PC-9 (cell line): Measurements from ENCODE around the gene DENND2D. TPM values are rescaled to one million over a fixed set of nuclear protein-coding genes. Genes with fewer than 3 reads are reported as not detected.

ENCODE experiments used
- BruUV-seq: library from RNA; stranded (reverse); fragments of 400-500 nt; replicated peaks from 2 replicates; lab custom pipeline; 2021; lab: Mats Ljungman, UMichigan
- CTCF ChIA-PET: fragments of 300-600 bp; sonication (Branson Sonifier 250); formaldehyde crosslinking; loops from one replicate; lab custom pipeline; 2022; ENCODE audit warnings: antibody characterized with exemption; lab: Charles Lee
- POLR2A ChIA-PET: fragments of 300-600 bp; sonication (Branson Sonifier 250); formaldehyde crosslinking; loops from one replicate; lab custom pipeline; 2022; ENCODE audit warnings: antibody characterized with exemption; ENCODE audit not compliant: unreplicated experiment; lab: Charles Lee
- DNase-seq, 2 experiments: peaks; one replicate each; pipeline versions ENCODE4 v3.0.0 to v3.0.0-alpha.2; 2015 to 2022; ENCODE audit warnings: mixed read lengths in 1 of 2
- H2AFZ ChIP-seq: fragments of 200-600 bp; sonication (generic); 2 replicates; pipeline ENCODE4 v1.8.1; 2017; ENCODE audit warnings: antibody characterized with exemption
- H3F3A ChIP-seq: fragments of 200-600 bp; sonication (generic); 2 replicates; pipeline ENCODE4 v1.8.1; 2017; ENCODE audit warnings: antibody characterized with exemption, mild to moderate bottlenecking, low read depth; ENCODE audit not compliant: insufficient read depth
- H3K27ac ChIP-seq: fragments of 200-600 bp; sonication (generic); 2 replicates; pipeline ENCODE4 v1.6.1; 2016; ENCODE audit warnings: mixed run types
- H3K27me3 ChIP-seq: fragments of 200-600 bp; sonication (generic); 2 replicates; pipeline ENCODE4 v1.6.1; 2016; ENCODE audit warnings: low read depth, mixed run types; ENCODE audit not compliant: insufficient read depth
- H3K36me3 ChIP-seq: fragments of 200-600 bp; sonication (generic); 2 replicates; pipeline ENCODE4 v1.6.1; 2016; ENCODE audit warnings: low read depth, mixed run types
- H3K4me1 ChIP-seq: fragments of 200-600 bp; sonication (generic); replicated peaks from 2 replicates; pipeline ENCODE4 v1.6.1; 2016; ENCODE audit warnings: mixed run types; ENCODE audit not compliant: insufficient read depth
- H3K4me2 ChIP-seq: fragments of 200-600 bp; sonication (generic); 2 replicates; pipeline ENCODE4 v1.6.1; 2017; ENCODE audit warnings: mixed run types
- H3K4me3 ChIP-seq: fragments of 200-600 bp; sonication (generic); 2 replicates; pipeline ENCODE4 v1.6.1; 2016; ENCODE audit warnings: mixed run types
- H3K79me2 ChIP-seq: fragments of 200-600 bp; sonication (generic); 2 replicates; pipeline ENCODE4 v1.6.1; 2017; ENCODE audit warnings: low read depth, mixed run types
- H3K9me2 ChIP-seq: fragments of 200-600 bp; sonication (generic); 2 replicates; pipeline ENCODE4 v1.8.1; 2017; ENCODE audit warnings: mild to moderate bottlenecking; ENCODE audit not compliant: insufficient read depth
- H3K9me3 ChIP-seq: fragments of 200-600 bp; sonication (generic); 2 replicates; pipeline ENCODE4 v1.8.1; 2016; ENCODE audit warnings: low read depth; ENCODE audit not compliant: insufficient read depth
- H4K20me1 ChIP-seq: fragments of 200-600 bp; sonication (generic); 2 replicates; pipeline ENCODE4 v1.8.1; 2017; ENCODE audit not compliant: insufficient read depth
- CTCF ChIP-seq: fragments of 200-600 bp; sonication (generic); conservative IDR thresholded peaks from 2 replicates; pipeline ENCODE4 v1.6.1; 2017; ENCODE audit warnings: mixed run types, antibody characterized with exemption, mild to moderate bottlenecking, moderate library complexity
- EZH2 ChIP-seq: fragments of 200-600 bp; sonication (generic); IDR thresholded peaks from 2 replicates; pipeline ENCODE4 v1.8.0; 2017; ENCODE audit warnings: antibody characterized with exemption, low read depth
- intact Hi-C: fragments of 100-400 bp; cut with micrococcal nuclease; formaldehyde crosslinking; loops from one replicate; pipeline ENCODE4 v1.10.0; 2022; ENCODE audit not compliant: unreplicated experiment
- total RNA-seq: library from RNA; stranded (reverse); gene quantifications from 2 replicates; pipeline ENCODE4 v1.2.3, GENCODE V29; 2021

DENND2D gene
- total RNA-seq, 1 experiment from 2014 or later, result 44.9 TPM

GRCh38 chr1:111139324-111139955 lies 61.0 kb downstream of the DENND2D start:
- Histone ChIP-seq H3K9me3 (no peaks in the 10 kb centered on the region), H3F3A (peaks cover 8% of the 10 kb centered on the region), H2AFZ (peak overlapping the region; percentile 95), H3K4me2 (peak overlapping the region; percentile 98), H3K27ac (peak overlapping the region; percentile 70), H3K79me2 (peaks cover 65% of the 10 kb centered on the region), H3K9me2 (no peaks in the 10 kb centered on the region), H3K4me3 (peak overlapping the region; percentile 72), H3K27me3 (no peaks in the 10 kb centered on the region), H3K36me3 (peaks cover 32% of the 10 kb centered on the region), H4K20me1 (peaks cover 19% of the 10 kb centered on the region), H3K4me1 (peaks cover 28% of the 10 kb centered on the region)
- TF ChIP-seq EZH2, result no peak
- TF ChIP-seq CTCF, result no peak
- POLR2A ChIA-PET, result interaction anchor here (0.7 to 0.8 kb wide), 2 partner anchors 35 to 309 kb away, joined by 4 to 13 read pairs; partner anchors contain the start of gene WDR77
- intact Hi-C loops, result no loop called here
- CTCF ChIA-PET, result no interaction called here
- peak in 1 of 2 experiments; percentile 61 for DNase-seq
- BruUV-seq, result TSS peak; percentile 55

Other genes starting within 250 kb of the DENND2D start
- gene LRIF1, start 236.7 kb downstream of the DENND2D start, total RNA-seq, result 11.8 and 13.5 TPM in 2 replicates
- 34.8 and 37.9 TPM in 2 replicates for gene DRAM2, start 60.6 kb downstream of the DENND2D start, total RNA-seq
- 29.1 and 33.6 TPM in 2 replicates for gene CEPT1, start 60.4 kb downstream of the DENND2D start, total RNA-seq
- not detected in 2 replicates for gene CHI3L2, start 27.1 kb upstream of the DENND2D start, total RNA-seq
- gene CHIA, start 90.2 kb upstream of the DENND2D start, total RNA-seq, result not detected in 2 replicates
- 0.85 and 1.6 TPM in 2 replicates for gene OVGP1, start 227.1 kb upstream of the DENND2D start, total RNA-seq
- 20.6 and 23.7 TPM in 2 replicates for gene WDR77, start 248.6 kb upstream of the DENND2D start, total RNA-seq
- 183 and 212 TPM in 2 replicates for gene ATP5PB, start 248.8 kb upstream of the DENND2D start, total RNA-seq